ENCODE data around the gene TRIM36.

Gene TRIM36, protein sequence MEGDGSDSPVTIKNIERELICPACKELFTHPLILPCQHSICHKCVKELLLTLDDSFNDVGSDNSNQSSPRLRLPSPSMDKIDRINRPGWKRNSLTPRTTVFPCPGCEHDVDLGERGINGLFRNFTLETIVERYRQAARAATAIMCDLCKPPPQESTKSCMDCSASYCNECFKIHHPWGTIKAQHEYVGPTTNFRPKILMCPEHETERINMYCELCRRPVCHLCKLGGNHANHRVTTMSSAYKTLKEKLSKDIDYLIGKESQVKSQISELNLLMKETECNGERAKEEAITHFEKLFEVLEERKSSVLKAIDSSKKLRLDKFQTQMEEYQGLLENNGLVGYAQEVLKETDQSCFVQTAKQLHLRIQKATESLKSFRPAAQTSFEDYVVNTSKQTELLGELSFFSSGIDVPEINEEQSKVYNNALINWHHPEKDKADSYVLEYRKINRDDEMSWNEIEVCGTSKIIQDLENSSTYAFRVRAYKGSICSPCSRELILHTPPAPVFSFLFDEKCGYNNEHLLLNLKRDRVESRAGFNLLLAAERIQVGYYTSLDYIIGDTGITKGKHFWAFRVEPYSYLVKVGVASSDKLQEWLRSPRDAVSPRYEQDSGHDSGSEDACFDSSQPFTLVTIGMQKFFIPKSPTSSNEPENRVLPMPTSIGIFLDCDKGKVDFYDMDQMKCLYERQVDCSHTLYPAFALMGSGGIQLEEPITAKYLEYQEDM

DNA sequence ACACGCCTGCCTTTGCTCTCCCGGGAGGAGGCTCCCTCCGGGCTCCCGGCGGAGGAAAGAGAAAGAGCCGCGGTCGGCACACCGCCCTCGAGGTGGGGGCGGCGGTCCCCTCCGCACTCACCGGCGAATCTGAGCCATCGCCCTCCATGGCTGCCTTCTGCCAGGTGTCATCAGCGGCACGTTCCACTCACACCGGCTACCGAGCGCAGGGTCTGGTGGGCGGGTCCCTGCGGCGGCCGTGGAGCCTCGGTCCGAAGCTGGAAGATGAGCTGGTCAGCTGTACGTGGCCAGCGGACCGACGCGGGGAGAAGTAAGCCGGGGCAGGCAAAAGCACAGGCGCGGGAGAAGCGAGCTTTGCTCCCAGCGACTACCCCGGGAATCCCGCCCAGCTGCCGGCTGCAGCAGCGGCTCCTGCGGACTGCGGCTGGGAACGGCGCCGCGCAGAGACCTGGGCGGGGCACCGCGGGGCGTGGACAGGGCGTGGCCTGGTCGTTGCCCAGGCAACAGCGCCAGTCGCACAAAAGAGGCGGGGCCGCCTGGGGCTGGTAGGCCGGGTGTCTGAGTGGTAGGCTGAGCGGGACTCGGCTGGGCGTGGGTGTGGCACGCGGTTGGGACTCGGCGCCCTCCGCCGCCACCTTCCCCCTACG is at the start of gene TRIM36:
Gene TRIM36 (minus strand): TSS at position 422 of the 647 bp plus-strand sequence. CDS start 274 bp downstream, at position 148.
- peak; percentile 96 for DNase-seq

DNA sequence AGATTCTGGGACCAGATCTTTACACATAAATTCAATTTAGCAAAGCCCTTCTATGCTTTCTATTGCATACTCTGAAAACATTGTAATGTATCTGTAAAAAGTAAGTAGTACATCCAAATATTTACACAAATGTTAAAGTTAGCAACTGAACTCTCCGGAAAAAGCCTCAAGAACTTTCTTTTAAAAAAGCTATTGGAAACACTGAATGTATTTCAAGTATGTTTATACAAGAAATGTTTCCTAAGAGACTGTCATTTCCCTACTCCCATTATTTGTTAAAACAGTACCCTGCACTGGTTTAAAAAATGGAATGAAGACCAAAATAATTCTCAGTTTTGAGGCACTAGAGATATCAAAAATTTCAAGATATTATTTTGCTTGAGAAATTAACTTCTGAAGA is 44.8 kb upstream of the TRIM36 start:
- DNase-seq: no peak

DNA sequence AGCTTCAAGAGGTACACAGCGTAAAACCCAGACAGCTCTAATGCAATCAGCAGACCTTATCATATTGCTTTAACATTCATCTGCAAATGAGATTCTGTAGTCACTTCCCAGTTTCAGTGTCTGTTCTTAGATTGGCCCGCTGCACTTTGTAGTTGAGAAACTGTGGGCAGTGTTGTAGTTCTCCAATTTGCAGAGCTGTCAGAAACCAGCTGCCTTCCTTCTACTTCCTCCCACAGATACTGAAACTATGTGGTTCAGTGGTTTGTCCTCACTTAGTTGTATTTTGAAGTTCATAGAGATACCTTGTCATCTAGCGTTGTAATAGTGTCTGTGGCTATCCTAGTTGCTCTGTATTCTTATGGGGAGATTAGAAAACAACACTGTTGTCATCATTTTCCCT is 39.6 kb upstream of the TRIM36 start:
- peak; percentile 90 for DNase-seq

DNA sequence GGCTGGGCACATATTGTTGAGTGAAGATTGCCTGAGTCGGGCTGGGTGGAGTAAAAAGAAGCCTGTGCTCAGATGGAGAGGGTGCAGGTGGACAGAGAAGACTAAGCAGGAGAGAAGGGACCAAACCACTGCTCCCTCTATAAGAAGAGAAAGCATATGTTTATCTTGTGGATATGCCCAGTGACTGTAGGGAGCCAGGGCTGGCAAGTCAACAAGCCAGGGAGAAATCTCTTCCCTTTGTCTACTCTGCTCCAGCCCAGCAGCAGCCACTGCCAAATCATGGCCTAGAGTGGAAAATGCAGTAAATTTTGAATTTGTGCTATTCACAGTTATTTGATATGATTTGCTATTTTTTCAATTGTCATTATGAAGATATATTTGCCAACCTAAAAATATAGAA is 33.2 kb upstream of the TRIM36 start:
- DNase-seq: no peak

DNA sequence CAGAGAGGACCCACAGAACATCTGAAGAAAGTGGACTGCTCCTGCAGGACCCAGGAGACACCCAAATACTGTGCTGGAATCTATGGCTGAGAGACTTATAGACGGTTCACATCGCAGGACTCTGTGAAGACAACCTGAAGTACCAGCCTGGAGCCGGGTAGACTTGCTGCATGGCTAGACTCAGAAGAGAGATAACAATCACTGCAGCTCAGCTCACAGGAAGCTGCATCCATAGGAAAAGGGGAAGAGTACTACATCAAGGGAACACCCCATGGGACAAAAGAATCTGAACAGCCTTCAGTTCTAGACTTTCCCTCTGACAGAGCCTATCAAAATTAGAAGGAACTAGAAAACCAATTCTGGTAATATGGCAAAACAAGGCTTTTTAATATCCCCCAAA is 26.5 kb upstream of the TRIM36 start:
- DNase-seq: no peak

DNA sequence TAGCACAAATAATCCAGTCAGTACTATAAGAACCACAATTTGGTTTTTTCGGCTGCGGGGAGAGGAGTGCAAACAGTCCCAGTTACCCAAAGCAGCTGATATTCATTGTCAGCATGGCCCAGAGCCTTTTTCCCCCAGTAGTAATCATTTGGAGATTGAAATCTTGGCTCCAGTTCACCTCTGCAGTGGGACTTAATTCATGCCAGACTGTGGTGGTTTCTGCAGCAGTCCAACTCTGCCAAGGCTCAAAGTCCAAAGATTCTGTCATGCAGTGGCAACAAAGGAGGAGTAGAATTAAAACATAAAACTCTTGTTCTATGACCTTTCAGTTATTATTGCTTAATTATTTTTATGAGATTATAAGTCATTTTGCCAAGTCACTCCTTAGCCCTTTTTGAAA is 25.0 kb upstream of the TRIM36 start:
- no peak for DNase-seq

DNA sequence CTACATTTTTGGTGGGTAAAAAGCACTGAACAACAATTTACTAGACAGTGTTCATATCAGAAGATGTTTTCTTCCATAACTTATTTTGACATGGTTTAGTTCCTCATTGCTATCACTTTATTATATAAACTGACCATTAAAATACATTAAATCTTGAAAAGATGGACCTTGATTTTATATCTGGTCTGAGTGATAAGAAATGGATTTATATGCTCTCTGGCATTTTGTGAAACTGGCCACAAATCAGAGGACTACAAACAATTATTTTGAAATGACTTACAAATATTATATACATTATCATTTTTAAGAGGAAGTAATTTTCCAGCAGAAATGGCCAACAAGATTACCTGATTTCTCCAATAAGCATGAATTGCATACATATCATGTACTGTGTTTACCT is 23.6 kb upstream of the TRIM36 start:
- no peak for DNase-seq

DNA sequence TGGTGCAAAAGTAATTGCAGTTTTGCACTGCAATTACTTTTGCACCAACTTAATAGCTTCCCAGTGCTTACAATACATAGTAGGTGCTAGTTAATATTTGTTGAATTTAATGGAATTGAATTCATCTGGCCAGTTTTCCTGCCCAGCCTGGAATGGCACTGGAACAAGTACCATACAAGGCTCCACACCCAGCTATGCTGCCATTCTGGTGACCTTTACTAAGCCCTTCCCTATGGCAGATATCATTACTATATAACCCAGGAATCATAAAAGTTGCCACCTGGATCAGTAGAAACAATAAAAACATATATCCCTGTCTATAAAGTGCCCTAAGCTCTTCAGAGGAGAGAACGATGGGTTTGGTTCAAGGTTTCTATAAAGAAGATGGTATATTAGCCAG is 22.4 kb upstream of the TRIM36 start:
- no peak for DNase-seq

DNA sequence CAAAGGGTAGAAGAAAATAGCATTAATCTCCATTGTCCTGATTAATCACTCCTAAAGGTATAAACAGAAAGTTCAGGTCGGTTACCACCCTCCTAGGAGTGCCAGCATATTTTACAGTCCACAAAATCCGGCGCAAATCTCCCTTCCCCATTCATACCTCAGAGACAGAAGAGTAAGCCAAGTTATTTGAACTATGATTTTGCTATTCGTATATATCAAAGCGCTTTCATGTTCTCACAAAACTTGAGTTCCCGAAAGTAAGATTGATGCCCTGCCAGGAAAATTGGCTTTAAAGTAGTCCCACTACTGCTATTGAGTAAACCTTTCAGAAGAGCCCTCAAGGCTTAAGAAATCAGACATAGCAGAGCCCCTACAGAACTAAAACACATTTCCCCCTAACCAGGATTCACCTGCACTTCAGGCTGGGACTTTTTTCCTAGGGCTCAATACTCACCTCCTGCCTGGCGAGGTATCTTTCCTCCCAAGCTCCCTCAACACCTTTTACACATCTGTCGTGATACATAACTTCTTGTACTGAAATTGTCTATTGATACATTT is 21.8 kb upstream of the TRIM36 start:
- DNase-seq: no peak

DNA sequence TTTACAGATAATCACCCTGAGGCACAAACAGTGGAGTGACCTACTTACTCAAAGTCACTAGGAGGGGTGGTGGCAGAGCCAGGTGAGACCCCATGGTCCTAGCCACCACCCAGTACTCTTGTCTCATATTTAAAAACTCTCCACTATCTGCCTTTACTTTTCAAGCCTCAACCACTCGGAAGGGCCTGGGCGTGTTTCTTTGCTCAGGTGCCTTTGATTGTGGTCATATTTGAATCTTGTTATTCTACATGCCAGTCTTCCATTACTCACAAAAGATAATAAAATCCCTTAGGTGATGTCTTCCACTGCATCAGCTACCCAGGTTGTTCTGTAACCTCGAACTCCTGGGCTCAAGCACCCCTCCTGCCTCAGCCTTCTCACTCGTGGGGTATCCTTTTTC is 20.7 kb upstream of the TRIM36 start:
- no peak for DNase-seq

DNA sequence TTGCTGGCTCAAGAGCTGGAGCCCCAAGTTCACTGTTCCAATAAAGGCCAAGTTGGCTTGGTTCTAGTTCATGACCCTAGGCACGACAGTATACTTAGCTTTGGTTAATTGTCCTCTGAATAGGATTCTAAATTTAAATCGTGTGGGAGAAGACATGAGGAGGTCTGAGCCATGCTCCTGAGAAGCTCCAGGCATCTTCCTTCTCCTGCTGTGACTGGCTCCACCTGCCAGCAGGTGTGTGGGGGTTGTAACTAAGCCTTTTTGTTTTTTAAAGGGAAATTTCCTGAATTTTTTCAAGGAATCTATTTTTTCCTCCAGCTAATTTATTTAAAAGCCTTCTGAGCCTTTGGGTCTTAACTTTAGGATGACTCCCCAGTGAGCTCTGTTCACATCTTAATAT is 20.2 kb upstream of the TRIM36 start:
- no peak for DNase-seq

DNA sequence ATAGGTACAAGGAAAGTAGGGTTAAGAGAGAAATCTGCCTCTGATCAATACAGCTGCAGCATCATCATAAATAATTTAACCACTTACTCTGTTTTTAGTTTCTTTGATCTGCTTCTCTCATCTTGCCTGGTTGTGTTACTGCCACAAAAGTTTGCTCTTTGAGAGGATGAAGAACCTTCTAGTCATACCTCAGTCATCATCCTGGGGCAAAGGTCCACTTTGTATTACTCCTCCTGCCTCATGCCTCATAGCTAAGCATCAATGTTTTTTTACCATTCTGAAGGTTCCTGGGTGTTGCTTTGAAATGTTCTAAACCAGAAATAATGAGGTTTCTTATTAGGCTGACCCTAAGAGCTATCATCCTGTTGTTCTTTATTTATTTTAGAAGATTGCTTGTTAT is 17.1 kb upstream of the TRIM36 start:
- no peak for DNase-seq

DNA sequence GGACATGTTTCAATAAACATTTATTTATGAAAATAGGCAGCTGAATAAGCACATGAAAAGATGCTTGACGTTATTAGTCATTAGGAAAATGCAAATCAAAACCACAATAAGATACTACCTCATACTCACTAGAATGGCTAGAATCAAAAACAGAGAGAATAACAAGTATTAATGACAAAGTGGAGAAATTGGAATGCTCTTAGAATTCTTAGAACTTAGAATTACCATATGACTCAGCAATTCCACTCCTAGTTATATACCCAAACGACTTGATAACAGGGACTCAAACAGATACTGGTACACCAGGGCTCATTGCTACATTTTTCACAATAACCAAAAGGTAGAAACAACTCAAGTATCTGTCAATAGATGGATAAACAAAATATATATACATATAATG is 15.1 kb upstream of the TRIM36 start:
- no peak for DNase-seq

DNA sequence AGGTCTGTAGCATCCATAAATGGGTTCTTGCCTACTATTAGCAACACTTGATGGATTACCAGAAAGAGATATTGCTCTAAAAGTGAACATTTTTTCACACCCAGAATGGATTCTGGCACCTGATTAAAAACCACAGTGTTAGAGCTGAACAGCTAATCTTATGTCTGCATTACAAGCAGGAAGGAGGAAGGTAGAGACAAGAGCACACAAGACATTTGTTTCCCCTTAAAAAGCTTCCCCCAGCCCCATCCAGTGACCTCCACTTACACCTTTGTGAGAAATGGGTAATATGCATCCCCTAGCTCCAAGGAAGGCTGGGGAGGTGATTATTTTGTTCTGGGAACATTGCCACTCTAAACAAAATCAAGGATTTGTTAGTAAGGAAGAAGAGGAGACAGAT is 12.0 kb upstream of the TRIM36 start:
- DNase-seq: peak; percentile 20

DNA sequence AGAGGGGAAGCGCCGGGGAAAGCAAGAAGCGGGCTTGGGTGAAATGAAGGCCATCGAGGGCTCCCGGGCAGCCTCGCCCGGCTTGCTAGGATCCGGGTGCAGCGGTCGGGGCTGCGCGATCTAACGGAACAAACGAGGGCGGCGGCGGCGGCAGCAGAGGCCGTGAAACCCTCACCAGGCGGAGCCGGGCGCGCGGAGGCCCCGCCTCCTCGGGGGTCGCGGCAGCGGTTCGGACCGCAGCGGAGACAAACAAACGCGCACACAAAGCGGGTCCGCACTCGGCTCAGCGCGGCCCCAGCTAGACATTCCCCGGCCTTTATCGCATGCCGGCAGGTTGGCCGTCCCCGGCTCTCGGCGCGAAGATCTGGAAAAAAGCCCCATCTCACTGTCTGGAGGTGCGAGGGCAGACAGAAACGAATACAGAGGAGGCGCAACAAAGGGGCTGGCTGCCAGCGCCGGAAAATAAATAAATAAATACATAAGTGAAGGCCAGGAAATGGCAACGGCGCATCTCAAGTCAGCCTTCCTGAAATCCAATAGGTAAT is 10.5 kb upstream of the TRIM36 start:
- DNase-seq: peak; percentile 59

DNA sequence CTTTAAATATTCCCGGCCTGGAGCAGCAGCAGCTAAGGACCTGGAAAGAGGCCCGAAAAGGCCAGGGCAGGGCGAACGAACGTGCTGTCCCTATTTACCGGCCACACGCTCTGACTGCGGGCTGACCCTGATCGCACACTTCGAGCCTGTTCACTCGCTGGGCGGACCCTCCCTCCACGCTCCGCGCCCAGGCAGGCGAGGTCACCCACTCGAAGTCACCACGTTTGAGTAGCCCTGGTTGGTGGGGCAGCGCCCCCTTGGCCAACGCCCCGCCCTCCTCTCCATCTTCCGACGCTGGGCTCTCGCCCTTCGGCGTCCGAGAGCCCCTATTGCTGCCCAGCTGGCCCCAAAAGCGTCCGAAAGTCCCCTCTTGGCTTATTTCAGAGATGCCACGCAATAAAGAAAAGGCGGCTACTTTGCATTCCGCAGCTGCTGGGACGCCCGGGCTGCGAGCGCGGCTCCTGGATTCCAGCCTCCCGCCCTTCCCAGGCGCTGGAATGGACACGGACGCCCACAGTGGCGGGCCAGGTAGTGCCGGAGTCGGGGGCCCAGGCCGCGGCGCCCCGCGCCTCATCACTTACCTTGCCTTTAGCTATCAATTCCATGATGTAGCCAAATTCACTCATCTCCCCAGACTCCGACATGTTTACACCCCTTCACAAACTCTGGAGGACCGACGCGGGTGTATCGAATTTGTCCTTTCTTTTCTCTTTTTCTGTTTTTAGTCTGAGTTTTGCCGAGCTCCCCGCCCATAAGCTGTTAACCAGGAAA is 9.9 kb upstream of the TRIM36 start:
- no peak for DNase-seq

DNA sequence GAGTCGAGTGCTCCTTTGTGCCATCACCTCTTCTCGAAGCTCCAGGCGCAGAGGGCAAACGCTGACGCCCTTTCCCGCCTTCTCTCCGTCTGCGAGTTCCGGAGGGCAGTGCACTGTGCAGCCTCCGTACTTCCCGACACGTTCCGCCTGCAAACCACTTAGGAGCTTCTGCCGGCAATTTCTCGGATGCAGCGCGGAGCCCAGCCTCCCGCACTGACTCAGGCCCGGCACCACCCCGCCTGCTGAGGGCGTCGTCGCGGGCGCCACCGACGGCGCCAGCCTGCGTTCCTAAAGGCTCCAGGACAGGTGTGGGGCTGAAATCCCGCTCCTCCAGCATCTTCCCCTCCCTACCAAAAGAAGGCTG is 9.3 kb upstream of the TRIM36 start:
- no peak for DNase-seq

DNA sequence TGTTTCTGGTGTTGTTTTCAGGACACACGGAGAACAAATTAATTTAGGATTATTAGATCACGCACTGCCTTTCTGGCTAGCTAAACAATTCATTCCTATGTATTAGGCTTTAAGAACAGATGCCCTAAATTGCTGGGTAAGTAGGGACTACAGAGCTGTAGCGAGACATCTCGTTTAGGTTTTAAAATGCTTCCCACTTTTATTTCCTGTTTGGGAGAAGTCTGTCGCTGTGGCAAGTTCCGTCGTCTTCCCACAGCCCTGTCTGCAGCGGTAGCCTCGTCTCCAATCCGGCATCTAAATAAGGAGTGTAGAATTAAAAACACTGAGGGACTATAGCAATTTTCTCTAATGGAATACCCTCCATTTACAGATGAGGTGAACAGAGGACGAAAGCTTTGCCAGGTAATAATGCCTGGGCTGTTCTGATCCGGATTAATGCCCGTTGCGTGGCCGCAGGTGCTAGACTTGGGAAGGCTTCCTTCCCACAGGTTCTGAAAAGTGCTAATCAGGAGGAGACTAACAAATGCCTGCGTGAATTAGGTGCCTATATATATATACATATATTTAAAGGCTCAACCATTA is 1.3 kb upstream of the TRIM36 start:
- DNase-seq: no peak

DNA sequence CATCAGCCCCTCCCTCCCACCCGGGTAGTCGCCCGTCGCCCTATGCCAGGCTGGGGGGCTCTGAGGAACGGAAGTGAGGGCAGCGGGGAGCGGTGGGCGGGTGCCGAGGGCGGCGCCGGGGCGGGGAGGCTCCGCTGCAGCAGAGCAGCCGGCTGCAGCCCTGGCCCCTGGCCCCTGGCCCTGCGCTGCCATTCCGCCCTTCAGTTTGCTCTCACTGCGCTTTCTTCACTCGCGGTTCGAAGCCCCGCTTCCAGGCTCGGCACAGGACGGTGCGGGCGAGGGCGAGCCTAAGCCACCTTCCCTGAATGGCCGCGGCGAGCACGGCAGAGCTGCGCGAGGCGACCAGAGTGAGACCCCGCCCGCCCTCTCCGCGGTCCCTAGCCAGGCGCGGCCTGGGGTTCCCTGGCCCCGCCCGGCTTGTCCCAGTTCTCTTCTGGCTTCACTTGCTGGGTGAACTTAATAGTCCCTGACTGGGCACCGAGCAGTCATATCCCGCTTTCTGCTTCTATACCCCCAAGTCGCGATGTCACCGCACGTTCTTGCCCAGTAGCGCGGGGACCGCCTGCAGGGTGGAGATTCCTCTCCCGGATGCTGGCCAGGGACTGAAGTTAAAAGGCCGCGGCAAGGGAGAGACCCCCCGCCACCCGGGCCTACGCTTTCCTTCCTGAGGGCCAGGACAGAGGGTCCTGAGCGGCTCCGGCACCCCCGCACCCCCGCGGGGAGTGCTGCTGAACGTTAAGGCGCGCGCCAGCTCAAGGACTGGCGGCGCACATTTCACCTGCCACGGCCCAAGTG is 623 bp upstream of the TRIM36 start:
- no peak for DNase-seq

DNA sequence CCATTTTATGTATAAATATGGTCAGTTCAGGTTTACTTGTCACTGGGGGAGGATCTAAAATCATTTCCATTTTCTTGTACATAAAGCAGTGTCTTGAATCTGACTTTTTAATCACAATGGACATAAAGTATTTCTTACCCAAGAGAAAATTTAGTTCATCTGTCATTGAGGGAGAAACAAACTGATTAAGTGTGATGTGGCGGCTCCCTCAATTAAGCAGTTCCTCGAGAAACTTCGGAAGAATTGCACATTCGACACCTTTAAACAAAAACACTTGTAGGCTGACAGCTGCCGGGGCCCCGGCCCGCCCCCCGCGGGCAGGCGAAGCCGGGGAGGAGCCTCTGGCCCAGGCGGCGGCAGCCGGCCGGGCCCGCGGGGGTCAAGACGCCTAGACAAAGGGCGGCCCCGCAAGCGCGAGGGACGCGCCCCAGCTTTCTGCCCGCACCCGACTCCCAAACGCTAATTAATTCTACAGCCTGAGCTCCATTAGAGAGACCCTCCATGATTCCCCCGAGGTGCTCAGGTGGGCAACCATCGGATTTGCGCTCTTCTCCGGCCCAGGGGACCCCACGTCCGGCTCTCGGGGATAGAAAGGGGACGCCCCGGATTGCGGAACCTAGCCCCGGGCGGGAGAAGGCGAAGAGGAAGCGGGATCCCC is 750 bp downstream of the TRIM36 start:
- DNase-seq: no peak
